ENCODE data around the gene IL32.

DNA sequence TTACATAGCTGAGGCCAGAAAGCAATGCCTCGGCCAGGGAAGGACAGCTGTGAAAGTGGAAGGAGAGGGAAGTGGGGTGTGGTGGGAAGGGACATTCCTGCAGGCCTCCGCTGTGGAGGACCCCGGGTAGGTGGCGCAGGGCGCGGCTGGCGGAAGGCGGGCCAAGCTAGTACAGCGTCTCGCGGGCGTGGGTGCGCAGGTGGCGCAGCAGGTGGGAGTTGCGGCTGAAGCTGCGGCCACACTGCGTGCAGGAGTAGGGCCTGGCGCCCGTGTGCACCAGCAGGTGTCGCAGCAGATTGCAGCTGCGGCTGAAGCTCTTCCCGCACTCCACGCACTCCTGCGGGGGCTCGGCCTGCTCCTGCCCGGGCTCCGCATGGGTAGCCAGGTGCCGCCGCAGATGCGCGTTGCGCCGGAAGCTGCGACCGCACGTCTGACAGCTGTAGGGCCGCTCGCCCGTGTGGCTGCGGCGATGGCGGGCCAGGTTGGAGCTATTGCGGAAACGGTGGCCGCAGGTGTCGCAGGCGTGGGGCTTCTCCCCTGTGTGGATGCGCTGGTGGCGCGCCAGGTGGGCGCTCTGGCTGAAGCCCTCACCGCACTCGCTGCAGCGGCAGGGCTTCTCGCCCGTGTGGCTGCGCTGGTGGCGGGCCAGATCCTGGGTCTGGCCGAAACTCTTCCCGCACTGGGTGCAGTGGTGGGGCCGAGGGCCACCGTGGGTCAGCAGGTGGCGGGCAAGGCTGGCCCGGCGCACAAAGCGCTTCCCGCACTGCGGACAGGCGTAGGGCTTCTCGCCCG lies 23.7 kb downstream of the IL32 start:
- TF ChIP-seq, protein P1, sequence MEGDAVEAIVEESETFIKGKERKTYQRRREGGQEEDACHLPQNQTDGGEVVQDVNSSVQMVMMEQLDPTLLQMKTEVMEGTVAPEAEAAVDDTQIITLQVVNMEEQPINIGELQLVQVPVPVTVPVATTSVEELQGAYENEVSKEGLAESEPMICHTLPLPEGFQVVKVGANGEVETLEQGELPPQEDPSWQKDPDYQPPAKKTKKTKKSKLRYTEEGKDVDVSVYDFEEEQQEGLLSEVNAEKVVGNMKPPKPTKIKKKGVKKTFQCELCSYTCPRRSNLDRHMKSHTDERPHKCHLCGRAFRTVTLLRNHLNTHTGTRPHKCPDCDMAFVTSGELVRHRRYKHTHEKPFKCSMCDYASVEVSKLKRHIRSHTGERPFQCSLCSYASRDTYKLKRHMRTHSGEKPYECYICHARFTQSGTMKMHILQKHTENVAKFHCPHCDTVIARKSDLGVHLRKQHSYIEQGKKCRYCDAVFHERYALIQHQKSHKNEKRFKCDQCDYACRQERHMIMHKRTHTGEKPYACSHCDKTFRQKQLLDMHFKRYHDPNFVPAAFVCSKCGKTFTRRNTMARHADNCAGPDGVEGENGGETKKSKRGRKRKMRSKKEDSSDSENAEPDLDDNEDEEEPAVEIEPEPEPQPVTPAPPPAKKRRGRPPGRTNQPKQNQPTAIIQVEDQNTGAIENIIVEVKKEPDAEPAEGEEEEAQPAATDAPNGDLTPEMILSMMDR (IDR thresholded peaks at IDR 0.05): no peak
- TF ChIP-seq SP1 (CRISPR knock-in tag; conservative IDR thresholded peaks at IDR 0.05) (no peak), IRF2 (CRISPR knock-in tag; IDR thresholded peaks at IDR 0.05; ENCODE audit: borderline replicate concordance, low read depth) (no peak), ATF1 (CRISPR knock-in tag; IDR thresholded peaks at IDR 0.05) (no peak), CBFB (CRISPR knock-in tag; IDR thresholded peaks at IDR 0.05; ENCODE audit: low read depth) (no peak), ZNF232 (CRISPR knock-in tag; IDR thresholded peaks at IDR 0.05) (no peak), TP53 (CRISPR knock-in tag; IDR thresholded peaks at IDR 0.05) (no peak), HMGA2 (CRISPR knock-in tag; IDR thresholded peaks at IDR 0.05) (no peak), ZNF416 (CRISPR knock-in tag; IDR thresholded peaks at IDR 0.05) (no peak), NR2C2 (CRISPR knock-in tag; IDR thresholded peaks at IDR 0.05) (no peak), RORB (CRISPR knock-in tag; IDR thresholded peaks at IDR 0.05) (no peak)
- TF ChIP-seq, protein P2, sequence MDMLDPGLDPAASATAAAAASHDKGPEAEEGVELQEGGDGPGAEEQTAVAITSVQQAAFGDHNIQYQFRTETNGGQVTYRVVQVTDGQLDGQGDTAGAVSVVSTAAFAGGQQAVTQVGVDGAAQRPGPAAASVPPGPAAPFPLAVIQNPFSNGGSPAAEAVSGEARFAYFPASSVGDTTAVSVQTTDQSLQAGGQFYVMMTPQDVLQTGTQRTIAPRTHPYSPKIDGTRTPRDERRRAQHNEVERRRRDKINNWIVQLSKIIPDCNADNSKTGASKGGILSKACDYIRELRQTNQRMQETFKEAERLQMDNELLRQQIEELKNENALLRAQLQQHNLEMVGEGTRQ (CRISPR knock-in tag; IDR thresholded peaks at IDR 0.05): no peak
- TF ChIP-seq, protein P3, sequence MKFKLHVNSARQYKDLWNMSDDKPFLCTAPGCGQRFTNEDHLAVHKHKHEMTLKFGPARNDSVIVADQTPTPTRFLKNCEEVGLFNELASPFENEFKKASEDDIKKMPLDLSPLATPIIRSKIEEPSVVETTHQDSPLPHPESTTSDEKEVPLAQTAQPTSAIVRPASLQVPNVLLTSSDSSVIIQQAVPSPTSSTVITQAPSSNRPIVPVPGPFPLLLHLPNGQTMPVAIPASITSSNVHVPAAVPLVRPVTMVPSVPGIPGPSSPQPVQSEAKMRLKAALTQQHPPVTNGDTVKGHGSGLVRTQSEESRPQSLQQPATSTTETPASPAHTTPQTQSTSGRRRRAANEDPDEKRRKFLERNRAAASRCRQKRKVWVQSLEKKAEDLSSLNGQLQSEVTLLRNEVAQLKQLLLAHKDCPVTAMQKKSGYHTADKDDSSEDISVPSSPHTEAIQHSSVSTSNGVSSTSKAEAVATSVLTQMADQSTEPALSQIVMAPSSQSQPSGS (CRISPR knock-in tag; IDR thresholded peaks at IDR 0.05; ENCODE audit: borderline replicate concordance, low read depth): no peak

All from WTC11 (cell line).